ENCODE results near the gene MTHFSD.

Gene MTHFSD

GRCh38 chr16:86510465-86511261 is 44.4 kb downstream of the MTHFSD start, which contains the start of gene FOXF1:
Gene FOXF1, plus strand, starts transcription at chr16:86510527. Its CDS starts 43 bp downstream, at chr16:86510570.
- DNase-seq: peak; percentile 42

DNA sequence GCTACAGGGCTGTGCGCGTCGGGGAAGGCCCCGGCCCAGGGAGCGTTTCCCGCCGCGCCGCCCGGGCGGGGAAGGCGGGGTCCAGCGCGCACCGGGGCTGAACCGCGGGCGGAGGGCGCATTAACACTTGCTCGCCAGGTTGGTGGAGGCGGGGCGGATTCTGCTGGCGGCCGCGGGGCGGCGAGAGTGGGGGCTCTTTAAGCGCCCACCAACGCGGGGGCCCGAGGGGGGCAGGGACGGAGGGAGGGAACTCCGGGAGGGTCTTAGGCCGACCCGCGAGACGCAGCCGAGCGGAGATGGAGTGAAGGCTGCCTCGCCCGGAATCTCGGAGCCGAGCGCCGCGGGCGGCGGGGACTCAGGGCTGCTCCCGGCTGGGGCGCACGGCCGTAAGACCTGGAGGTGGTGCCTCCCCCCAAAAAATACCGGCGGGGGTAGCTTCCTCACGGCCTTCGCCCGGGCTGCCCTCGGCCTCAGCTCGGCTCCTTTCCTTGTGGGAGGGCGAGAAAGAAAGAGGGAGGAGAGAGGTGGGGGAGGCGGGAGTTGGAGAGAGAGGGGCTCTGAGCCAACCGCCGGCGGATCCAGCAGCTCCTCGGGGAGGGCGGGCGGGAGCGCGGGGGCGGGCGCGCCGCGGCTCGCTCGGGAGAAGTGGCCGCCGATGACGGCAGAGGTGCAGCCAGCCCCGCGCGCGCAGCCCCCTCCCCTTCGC is 45.1 kb downstream of the MTHFSD start:
- DNase-seq: no peak

- no peak for DNase-seq
These were observed 45.9 kb downstream of the MTHFSD start for GRCh38 chr16:86508947-86509758.

GRCh38 chr16:86508028-86508946 is 46.7 kb downstream of the MTHFSD start:
- DNase-seq: no peak

- DNase-seq: no peak
These were observed 47.6 kb downstream of the MTHFSD start for GRCh38 chr16:86507173-86508027.

GRCh38 chr16:86505899-86506864 is 48.9 kb downstream of the MTHFSD start:
- DNase-seq: no peak

DNA sequence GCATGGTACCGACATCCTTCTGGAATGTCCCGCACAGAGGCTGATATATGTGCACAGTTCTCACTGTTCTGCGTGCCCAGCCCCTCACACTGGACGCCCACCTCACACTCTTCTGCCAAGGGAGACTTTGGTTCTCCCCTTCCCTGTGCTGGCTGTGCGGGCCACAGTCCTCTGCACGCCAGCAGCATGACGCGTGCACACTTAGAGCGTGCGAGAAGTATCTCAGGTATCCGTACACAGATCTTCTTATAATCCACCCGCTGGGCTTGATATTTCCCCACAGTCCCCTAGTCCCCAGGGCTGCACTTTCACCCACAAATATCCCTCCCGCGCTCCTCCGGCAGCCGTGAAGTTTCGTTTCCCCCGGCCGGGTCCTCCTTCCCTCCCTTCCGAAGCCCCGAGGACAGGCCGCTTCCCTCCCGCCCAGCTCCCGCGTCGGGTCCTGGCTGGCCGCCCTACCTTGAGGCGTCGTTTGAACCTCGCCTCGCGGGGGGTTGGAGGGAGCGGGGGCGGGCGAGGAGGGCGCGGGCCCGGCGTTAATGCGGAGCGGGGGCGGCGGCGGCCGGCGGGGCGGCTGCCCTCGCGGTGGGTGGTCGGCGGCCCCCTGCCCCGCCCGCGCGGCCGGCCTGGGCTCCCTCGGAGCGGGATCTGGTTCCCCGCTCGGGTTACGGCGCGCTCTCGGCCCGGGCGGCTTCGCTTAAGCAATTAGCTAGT is 49.7 kb downstream of the MTHFSD start:
- no peak for DNase-seq

DNA sequence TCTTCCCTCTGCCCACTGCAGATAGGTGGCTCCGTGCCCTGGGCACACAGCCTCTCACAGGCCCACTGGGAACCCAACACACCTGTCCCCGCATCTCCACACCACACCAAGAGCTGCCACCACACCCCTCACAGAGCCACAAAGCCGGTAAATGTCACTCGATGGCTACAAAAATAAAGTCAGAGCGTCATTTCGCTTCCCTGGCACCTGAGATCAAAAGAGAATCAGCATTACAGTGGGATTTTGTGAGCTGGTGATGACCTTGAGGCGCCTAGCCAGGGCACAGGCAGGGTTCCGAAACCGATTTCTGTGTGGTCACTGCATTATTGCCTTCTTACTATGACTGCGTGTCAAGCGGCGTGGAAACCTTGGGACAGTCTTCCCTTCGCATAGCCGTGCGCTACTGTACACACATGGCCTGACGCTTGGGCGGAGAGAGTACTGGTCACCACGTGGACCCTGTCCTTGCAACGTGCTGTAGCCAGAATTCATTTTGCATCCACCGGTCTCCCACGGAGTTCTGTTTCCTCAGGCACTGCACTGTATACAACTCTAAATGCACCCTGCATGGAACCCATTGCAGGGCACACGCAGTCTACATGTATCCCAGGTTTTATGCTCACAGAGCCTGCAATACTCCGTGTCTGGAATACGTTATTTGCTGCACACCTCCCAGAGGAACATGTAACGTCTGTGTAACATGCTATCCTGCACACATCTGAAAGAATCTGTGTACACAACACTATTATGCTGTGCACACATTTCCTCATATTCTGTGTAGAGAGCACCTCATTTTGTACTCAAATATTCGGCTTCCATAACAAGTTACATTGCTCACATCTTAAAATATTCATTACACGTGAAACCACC is 50.5 kb downstream of the MTHFSD start:
- no peak for DNase-seq

GRCh38 chr16:86503830-86504229 is 51.2 kb downstream of the MTHFSD start:
- DNase-seq: no peak

DNA sequence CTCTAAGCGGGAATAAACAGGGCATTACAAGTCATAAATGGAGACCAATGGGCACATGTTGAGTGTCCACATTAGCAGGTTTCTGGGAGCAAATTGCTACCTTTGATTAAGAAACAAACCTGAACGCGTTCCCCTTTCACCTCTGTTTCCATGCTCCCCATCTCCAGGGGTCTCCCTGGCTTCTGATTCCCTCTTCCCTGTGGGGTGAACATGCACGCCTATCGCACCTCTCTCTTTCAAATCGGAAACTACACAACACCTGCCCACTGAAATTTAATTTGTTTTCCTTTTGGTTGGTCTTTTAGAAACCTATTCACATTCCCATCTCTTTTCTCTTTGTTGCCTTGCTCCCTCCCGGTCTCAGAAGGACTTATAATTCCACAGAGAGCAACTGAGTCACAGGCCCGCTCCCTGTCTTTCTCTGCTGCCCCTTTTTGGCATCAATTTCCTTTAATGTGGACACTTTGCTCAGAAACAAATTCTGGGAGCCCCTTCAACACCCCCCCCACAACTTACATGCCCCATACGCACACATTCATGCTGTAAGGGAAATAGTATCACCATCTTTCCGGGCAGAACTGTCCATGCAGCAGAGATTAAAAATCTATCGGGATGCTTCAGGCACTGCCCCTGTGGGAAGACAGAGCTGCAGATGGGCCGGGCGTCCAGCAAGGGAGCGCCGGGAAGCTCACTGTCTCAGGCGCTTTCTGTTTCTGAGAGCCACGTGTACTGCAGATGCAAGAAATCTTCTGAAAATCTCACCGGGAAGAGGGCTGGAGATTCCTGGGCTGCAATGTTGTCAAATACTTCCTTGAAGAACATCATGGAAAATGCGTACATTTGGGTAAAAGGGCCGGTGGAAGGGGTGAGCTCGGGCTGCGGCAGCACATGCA is 51.9 kb downstream of the MTHFSD start:
- DNase-seq: no peak

GRCh38 chr16:86501989-86502855 is 52.8 kb downstream of the MTHFSD start:
- no peak for DNase-seq

DNA sequence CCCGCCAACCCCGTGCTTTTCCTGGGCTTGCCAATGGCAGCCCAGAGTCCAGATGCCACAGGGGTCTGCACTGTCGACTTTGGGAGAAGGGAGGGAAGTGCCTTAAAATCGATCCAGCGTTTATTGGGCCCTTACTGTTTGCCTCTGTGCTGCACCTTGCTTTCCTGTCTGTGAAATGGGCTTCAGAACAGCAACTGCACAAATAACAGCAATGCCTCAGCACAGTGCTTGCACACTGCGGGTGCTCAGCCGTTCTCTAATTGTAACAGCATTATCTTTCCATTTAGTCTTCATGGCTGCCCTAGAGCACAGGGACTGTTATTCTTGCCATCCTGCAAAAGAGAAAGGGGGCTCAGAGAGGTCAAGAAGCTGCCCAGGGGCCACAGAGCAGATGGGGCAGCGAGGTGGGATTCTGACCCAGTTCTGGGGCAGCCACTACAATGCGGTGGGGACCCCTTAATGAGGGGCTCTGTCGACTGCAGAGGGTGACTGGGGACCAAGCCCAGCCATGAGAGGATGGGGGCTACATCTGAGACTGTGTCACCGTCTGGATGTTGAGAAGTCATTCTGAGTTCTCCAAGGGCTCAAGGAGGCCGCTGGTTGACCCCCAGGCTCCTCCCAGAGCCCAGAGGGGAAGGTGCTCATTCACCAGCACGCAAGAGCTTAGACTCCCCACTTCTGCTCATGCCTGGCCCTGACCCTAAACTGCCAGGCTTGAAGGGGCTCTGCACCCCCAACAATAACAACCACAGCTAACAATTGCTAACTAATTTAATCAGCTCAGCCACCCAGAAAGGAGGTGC is 54.1 kb downstream of the MTHFSD start:
- DNase-seq: no peak

DNA sequence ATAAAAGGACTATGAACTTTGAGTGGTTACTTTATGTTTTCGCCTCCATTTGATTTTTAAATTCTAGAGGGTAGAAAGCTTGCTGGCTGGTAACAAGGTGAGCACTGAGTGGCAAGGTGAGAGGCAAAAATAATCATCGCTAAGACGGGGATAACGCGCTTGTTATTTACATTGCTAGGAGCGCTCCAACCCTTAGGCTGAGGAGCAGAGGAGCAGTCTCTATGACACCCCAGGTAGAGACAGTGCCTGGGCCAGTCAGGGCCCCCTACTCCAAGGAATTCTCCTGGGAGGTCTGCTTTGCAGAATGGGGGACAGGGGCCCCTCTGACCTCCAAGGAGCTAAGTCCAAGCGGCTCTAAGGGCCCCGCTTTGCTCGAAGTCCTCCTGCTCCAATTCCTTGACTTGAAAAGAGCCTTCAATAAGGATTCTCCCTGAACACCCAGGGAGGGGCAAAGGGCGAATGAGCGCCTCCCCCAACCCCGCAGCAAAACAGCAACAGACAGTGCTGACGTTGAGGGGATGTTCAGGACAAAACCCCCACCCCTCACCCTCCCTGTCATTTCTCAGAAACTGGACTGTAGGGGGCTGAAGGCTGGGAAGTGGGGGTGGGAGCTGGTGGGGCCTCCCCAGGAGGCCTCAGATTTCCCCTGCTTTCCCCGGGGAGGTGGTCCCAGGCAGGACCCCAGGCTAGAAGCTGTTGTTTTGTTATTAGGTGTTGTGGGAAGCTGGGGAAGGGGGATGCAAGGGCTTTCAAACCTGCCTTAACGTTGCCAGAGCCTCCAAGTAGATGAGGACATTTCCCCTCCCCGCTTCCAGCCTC is 54.9 kb downstream of the MTHFSD start:
- no peak for DNase-seq

DNA sequence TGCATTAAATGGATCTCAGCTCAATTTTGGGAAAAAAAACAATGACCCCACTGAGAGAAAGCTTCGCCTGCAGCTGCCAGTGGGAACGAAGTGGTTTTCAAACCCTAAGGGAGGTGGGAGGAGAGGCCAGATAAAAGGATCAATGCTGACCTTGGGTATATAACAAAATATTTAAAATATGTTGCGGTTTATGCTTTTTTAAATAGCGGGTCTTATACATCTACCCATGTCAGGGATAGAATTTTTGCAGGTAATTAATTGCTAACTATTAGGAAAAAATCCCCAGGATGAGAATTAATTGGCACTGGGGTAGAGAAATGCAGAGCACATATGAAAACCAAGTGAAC is 55.6 kb downstream of the MTHFSD start:
- no peak for DNase-seq
